ENCODE results near the gene YLPM1. TPM values are rescaled to one million over a fixed set of nuclear protein-coding genes. Genes with fewer than 3 reads are reported as not detected.

Gene YLPM1
- total and polyA plus RNA-seq, 4 donors = 13.3 to 124 (median 28.6) TPM

GRCh38 chr14:74881431-74882102, 118.5 kb downstream of the YLPM1 start, which contains the start of gene DLST:
DLST (plus strand) TSS chr14:74881916; CDS start chr14:74881954, 38 bp downstream.
- peaks cover 0 to 32% (median 10%) of the 10 kb centered on the region in 5 donors for H3K4me1 ChIP-seq (ENCODE audit: control insufficient read depth in 5 of 5, insufficient read depth in 5 of 5, low read length in 5 of 5)

GRCh38 chr14:74882103-74882920, 119.2 kb downstream of the YLPM1 start:
- Histone ChIP-seq H3K36me3 (ENCODE audit: control insufficient read depth in 4 of 4, insufficient read depth in 4 of 4, low read length in 4 of 4) (no peaks in the 10 kb centered on the region), H3K9ac (ENCODE audit: insufficient read depth in 1 of 2, low read length in 2 of 2) (peak overlapping the region; percentile 94 to 98), H3K4me1 (ENCODE audit: control insufficient read depth in 5 of 5, insufficient read depth in 5 of 5, low read length in 5 of 5) (peaks cover 0 to 32% (median 10%) of the 10 kb centered on the region in 5 donors), H3K27me3 (ENCODE audit: control insufficient read depth in 3 of 3, insufficient read depth in 3 of 3, low read length in 2 of 3) (no peaks in the 10 kb centered on the region), H3K27ac (ENCODE audit: low read depth in 1 of 2, low read length in 1 of 2) (peak overlapping the region; percentile 93 to 96), H3K9me3 (ENCODE audit: control insufficient read depth in 4 of 4, insufficient read depth in 3 of 4, low read length in 3 of 4) (no peaks in the 10 kb centered on the region), H3K4me3 (peak overlapping the region; percentile 98)
- ATAC-seq (ENCODE audit: insufficient read depth, low FRiP score) (peak; percentile 56), DNase-seq (peak in 2 of 3 donors; percentile 49 to 52)
- WGBS, 2 donors = 1% methylated on average over 47 to 49 of the region's 49 CpGs
- no peak for TF ChIP-seq CTCF (IDR thresholded peaks at IDR 0.05; ENCODE audit: control extremely low read depth, extremely low read depth)

More at GRCh38 chr14:74881431-74882102, 118.5 kb downstream of the YLPM1 start, which contains the start of gene DLST:
- Histone ChIP-seq H3K9me3 (ENCODE audit: control insufficient read depth in 4 of 4, insufficient read depth in 3 of 4, low read length in 3 of 4) (no peaks in the 10 kb centered on the region), H3K4me3 (peak within 1 kb of the TSS; percentile 98), H3K36me3 (ENCODE audit: control insufficient read depth in 4 of 4, insufficient read depth in 4 of 4, low read length in 4 of 4) (no peaks in the 10 kb centered on the region), H3K9ac (ENCODE audit: insufficient read depth in 1 of 2, low read length in 2 of 2) (peak within 1 kb of the TSS; percentile 94 to 98), H3K27me3 (ENCODE audit: control insufficient read depth in 3 of 3, insufficient read depth in 3 of 3, low read length in 2 of 3) (no peaks in the 10 kb centered on the region), H3K27ac (ENCODE audit: low read depth in 1 of 2, low read length in 1 of 2) (peak within 1 kb of the TSS; percentile 93 to 96)
- no peak for TF ChIP-seq CTCF (IDR thresholded peaks at IDR 0.05; ENCODE audit: control extremely low read depth, extremely low read depth)
- DNase-seq (peak; percentile 88 to 92 (median 89)), ATAC-seq (ENCODE audit: insufficient read depth, low FRiP score) (peak; percentile 99)
- WGBS, 2 donors = 0% methylated on average over 48 to 53 of the region's 53 CpGs

Other genes starting within 250 kb of the YLPM1 start
- 10 to 100 TPM; 33.4 to 78.4 TPM for gene LTBP2, start 151.1 kb upstream of the YLPM1 start, total RNA-seq
- gene LTBP2, start 151.1 kb upstream of the YLPM1 start, polyA plus RNA-seq = 10 to 100 TPM; 13.2 to 18.2 TPM
- gene AREL1, start 50.2 kb upstream of the YLPM1 start, total RNA-seq = 10 to 100 TPM; 27.6 to 41.6 TPM
- gene AREL1, start 50.2 kb upstream of the YLPM1 start, polyA plus RNA-seq = 10 to 100 TPM; 10.5 to 20.0 TPM
- 10 to 100 TPM; 39.2 to 41.2 TPM for gene FCF1, start 50.2 kb upstream of the YLPM1 start, total RNA-seq
- gene FCF1, start 50.2 kb upstream of the YLPM1 start, polyA plus RNA-seq = 10 to 100 TPM in 1 of 2 donors, 1 to 10 TPM in 1; 7.6 to 37.9 TPM
- under 1 TPM in 1 of 2 donors, not detected in 1; 0.09 TPM for gene PROX2, start 112.8 kb downstream of the YLPM1 start, total RNA-seq
- gene PROX2, start 112.8 kb downstream of the YLPM1 start, polyA plus RNA-seq = under 1 TPM in 1 of 2 donors, not detected in 1; 0.01 TPM
- gene DLST, start 118.6 kb downstream of the YLPM1 start, total RNA-seq = 10 to 100 TPM; 76.5 to 79.1 TPM
- gene DLST, start 118.6 kb downstream of the YLPM1 start, polyA plus RNA-seq = 10 to 100 TPM; 37.3 to 62.4 TPM
- gene RPS6KL1, start 159.9 kb downstream of the YLPM1 start, total RNA-seq = 10 to 100 TPM in 1 of 2 donors, 1 to 10 TPM in 1; 2.2 to 13.0 TPM
- 1 to 10 TPM; 2.3 to 6.3 TPM for gene RPS6KL1, start 159.9 kb downstream of the YLPM1 start, polyA plus RNA-seq
- 1 to 10 TPM; 4.9 to 8.7 TPM for gene PGF, start 192.3 kb downstream of the YLPM1 start, total RNA-seq
- 1 to 10 TPM; 3.0 to 10.0 TPM for gene PGF, start 192.3 kb downstream of the YLPM1 start, polyA plus RNA-seq
- 10 to 100 TPM; 34.7 to 35.4 TPM for gene EIF2B2, start 239.6 kb downstream of the YLPM1 start, total RNA-seq
- gene EIF2B2, start 239.6 kb downstream of the YLPM1 start, polyA plus RNA-seq = 10 to 100 TPM; 19.6 to 45.2 TPM